Measurements from ENCODE around the gene TELO2.
"Not testable (repeated sequence)": the region's sequence is repeated elsewhere in the genome, so short reads cannot be mapped to it uniquely, and the experiment has no call there.

TELO2 gene

GRCh38 chr16:1458336-1458976 lies 34.7 kb upstream of the TELO2 start:
- DNase-seq, result no peak

GRCh38 chr16:1458977-1459341 lies 34.2 kb upstream of the TELO2 start:
- no peak for DNase-seq

GRCh38 chr16:1459967-1460366 lies 33.2 kb upstream of the TELO2 start:
- no peak for DNase-seq

GRCh38 chr16:1460602-1461138 lies 32.5 kb upstream of the TELO2 start:
- DNase-seq, result no peak

GRCh38 chr16:1461146-1461545 lies 32.0 kb upstream of the TELO2 start:
- DNase-seq, result no peak

GRCh38 chr16:1464196-1464893 lies 28.8 kb upstream of the TELO2 start:
- DNase-seq, result no peak

- DNase-seq, result no peak
Measured at GRCh38 chr16:1464894-1465566, 28.1 kb upstream of the TELO2 start.

GRCh38 chr16:1465567-1465915 lies 27.6 kb upstream of the TELO2 start:
- no peak for DNase-seq

GRCh38 chr16:1466054-1466453 lies 27.1 kb upstream of the TELO2 start:
- no peak for DNase-seq

GRCh38 chr16:1466968-1467521 lies 26.1 kb upstream of the TELO2 start:
- no peak for DNase-seq

GRCh38 chr16:1468426-1468810 lies 24.7 kb upstream of the TELO2 start:
- DNase-seq, result no peak

GRCh38 chr16:1469141-1469540 lies 24.0 kb upstream of the TELO2 start:
- DNase-seq, result not testable (repeated sequence)

GRCh38 chr16:1469693-1470201 lies 23.4 kb upstream of the TELO2 start:
- DNase-seq, result no peak

- no peak for DNase-seq
Measured at GRCh38 chr16:1470481-1471251, 22.5 kb upstream of the TELO2 start.

GRCh38 chr16:1471569-1472194 lies 21.5 kb upstream of the TELO2 start:
- no peak for DNase-seq

GRCh38 chr16:1472974-1473373 lies 20.2 kb upstream of the TELO2 start:
- no peak for DNase-seq

GRCh38 chr16:1474082-1474795 lies 18.9 kb upstream of the TELO2 start:
- DNase-seq, result no peak

- DNase-seq, result peak; percentile 44
Measured at GRCh38 chr16:1474796-1475551, 18.2 kb upstream of the TELO2 start, which contains the start of gene CLCN7. Gene CLCN7, minus strand, starts transcription at chr16:1475028. Its CDS starts 54 bp downstream, at chr16:1474974.

- no peak for DNase-seq
Measured at GRCh38 chr16:1475552-1476114, 17.5 kb upstream of the TELO2 start.

- DNase-seq, result no peak
Measured at GRCh38 chr16:1477033-1477432, 16.1 kb upstream of the TELO2 start.

Data from DMS153 (cell line).